Natural killer cell treated with Interleukin-12 subunit alpha and Interleukin-12 subunit beta and Interleukin-15 and Interleukin-18, amount 100 ng/mL, for 72 hours (primary cell): ENCODE measurements around the gene RAPSN. TPM values are rescaled to one million over a fixed set of nuclear protein-coding genes. Genes with fewer than 3 reads are reported as not detected.
A peak's percentile ranks its signal among the peaks of the same experiment; 100 is the strongest.

Experiments used
- ATAC-seq, 2 donors: fragments of 150-1000 bp; cut with Tn5 transposase in 1 of 2; sonication (Bioruptor Pico), chemical (Tn5 transposase) in 1 of 2; 2 replicates each; pipeline ENCODE4 v1.10.0; 2021
- DNase-seq: peaks from one replicate; pipeline ENCODE4 v3.0.0; 2022; ENCODE audit warnings: low spot score
- H3K27ac Mint-ChIP-seq, 2 donors: 1 replicate in 1 of 2; 2 replicates in 1 of 2; pipeline ENCODE4 v1.8.0; 2022; ENCODE audit warnings: mixed read lengths in 2 of 2, mild to moderate bottlenecking in 1 of 2, moderate library complexity in 1 of 2
- H3K27me3 Mint-ChIP-seq, 2 donors: 1 replicate in 1 of 2; 2 replicates in 1 of 2; pipeline ENCODE4 v1.8.0; 2022; ENCODE audit warnings: mixed read lengths in 2 of 2
- H3K36me3 Mint-ChIP-seq: one replicate; pipeline ENCODE4 v1.8.0; 2022; ENCODE audit warnings: mixed read lengths
- H3K4me1 Mint-ChIP-seq, 2 donors: 1 replicate in 1 of 2; 2 replicates in 1 of 2; pipeline ENCODE4 v1.8.0; 2022; ENCODE audit warnings: low read depth in 2 of 2, mixed read lengths in 2 of 2, mild to moderate bottlenecking in 1 of 2
- H3K4me3 Mint-ChIP-seq: one replicate; pipeline ENCODE4 v1.8.0; 2022; ENCODE audit warnings: mixed read lengths
- H3K9me3 Mint-ChIP-seq: 2 replicates; pipeline ENCODE4 v1.8.0; 2022; ENCODE audit warnings: mixed read lengths
- total RNA-seq, 2 donors: library from RNA; stranded (reverse); gene quantifications; one replicate each; pipeline ENCODE4 v1.2.3, GENCODE V29; 2022

RAPSN gene
- total RNA-seq, 2 donors from 2014 or later: 1.8 to 4.0 TPM

GRCh38 chr11:47413908-47414684 is 34.8 kb downstream of the RAPSN start:
- ATAC-seq (no peak), DNase-seq (no peak)
- Mint-ChIP-seq H3K27me3 (no peaks in the 10 kb centered on the region), H3K9me3 (no peaks in the 10 kb centered on the region), H3K4me3 (no peak overlapping the region), H3K4me1 (peaks cover 5 to 20% of the 10 kb centered on the region in 2 donors), H3K36me3 (no peaks in the 10 kb centered on the region), H3K27ac (peak overlapping the region in 1 of 2 donors; percentile 4)

- Mint-ChIP-seq H3K4me1 (peaks cover 5 to 25% of the 10 kb centered on the region in 2 donors), H3K27ac (peak overlapping the region in 1 of 2 donors; percentile 19), H3K9me3 (no peaks in the 10 kb centered on the region), H3K27me3 (no peaks in the 10 kb centered on the region), H3K4me3 (no peak overlapping the region), H3K36me3 (no peaks in the 10 kb centered on the region)
- ATAC-seq (no peak), DNase-seq (no peak)
Measured at GRCh38 chr11:47413351-47413750, 35.6 kb downstream of the RAPSN start.

- no peaks in the 10 kb centered on the region for H3K27me3 Mint-ChIP-seq
- H3K9me3 Mint-ChIP-seq: no peaks in the 10 kb centered on the region
- no peak for DNase-seq
- peaks cover 8 to 28% of the 10 kb centered on the region in 2 donors for H3K4me1 Mint-ChIP-seq
- ATAC-seq: no peak
- H3K4me3 Mint-ChIP-seq: no peak overlapping the region
- H3K27ac Mint-ChIP-seq: no peak overlapping the region
- H3K36me3 Mint-ChIP-seq: no peaks in the 10 kb centered on the region
Measured at GRCh38 chr11:47411884-47412746, 36.8 kb downstream of the RAPSN start.

- no peak overlapping the region for H3K27ac Mint-ChIP-seq
- no peaks in the 10 kb centered on the region for H3K36me3 Mint-ChIP-seq
- H3K9me3 Mint-ChIP-seq: no peaks in the 10 kb centered on the region
- H3K27me3 Mint-ChIP-seq: no peaks in the 10 kb centered on the region
- no peak overlapping the region for H3K4me3 Mint-ChIP-seq
- peaks cover 13 to 32% of the 10 kb centered on the region in 2 donors for H3K4me1 Mint-ChIP-seq
- DNase-seq: no peak
- ATAC-seq: no peak
Measured at GRCh38 chr11:47410370-47411264, 38.3 kb downstream of the RAPSN start.

GRCh38 chr11:47409440-47410369 is 39.2 kb downstream of the RAPSN start:
- Mint-ChIP-seq H3K27me3 (no peaks in the 10 kb centered on the region), H3K4me3 (peak overlapping the region; percentile 90), H3K27ac (peak overlapping the region; percentile 83 to 91), H3K4me1 (peaks cover 13 to 32% of the 10 kb centered on the region in 2 donors), H3K36me3 (no peaks in the 10 kb centered on the region), H3K9me3 (no peaks in the 10 kb centered on the region)
- DNase-seq (peak; percentile 57), ATAC-seq (no peak)

- DNase-seq (peak; percentile 59), ATAC-seq (no peak)
- H3K4me3 Mint-ChIP-seq: peak overlapping the region; percentile 90
- peak overlapping the region; percentile 83 to 91 for H3K27ac Mint-ChIP-seq
- no peaks in the 10 kb centered on the region for H3K36me3 Mint-ChIP-seq
- no peaks in the 10 kb centered on the region for H3K27me3 Mint-ChIP-seq
- no peaks in the 10 kb centered on the region for H3K9me3 Mint-ChIP-seq
- peaks cover 13 to 28% of the 10 kb centered on the region in 2 donors for H3K4me1 Mint-ChIP-seq
Measured at GRCh38 chr11:47408598-47409439, 40.1 kb downstream of the RAPSN start.

GRCh38 chr11:47407746-47408590 is 41.0 kb downstream of the RAPSN start, which contains the start of gene SLC39A13:
Gene SLC39A13, plus strand, starts transcription at chr11:47408590. Its CDS starts 1,505 bp downstream, at chr11:47410095.
- peak; percentile 93 for ATAC-seq
- Mint-ChIP-seq H3K36me3 (no peaks in the 10 kb centered on the region), H3K27ac (peak within 1 kb of the TSS; percentile 92 to 96), H3K27me3 (no peaks in the 10 kb centered on the region), H3K4me3 (peak within 1 kb of the TSS; percentile 90), H3K4me1 (peaks cover 13 to 24% of the 10 kb centered on the region in 2 donors), H3K9me3 (no peaks in the 10 kb centered on the region)
- peak; percentile 98 for DNase-seq

- no peaks in the 10 kb centered on the region for H3K9me3 Mint-ChIP-seq
- H3K27me3 Mint-ChIP-seq: no peaks in the 10 kb centered on the region
- no peak for ATAC-seq
- peak overlapping the region; percentile 92 to 96 for H3K27ac Mint-ChIP-seq
- peaks cover 13 to 24% of the 10 kb centered on the region in 2 donors for H3K4me1 Mint-ChIP-seq
- H3K36me3 Mint-ChIP-seq: no peaks in the 10 kb centered on the region
- H3K4me3 Mint-ChIP-seq: peak overlapping the region; percentile 88
- peak; percentile 60 for DNase-seq
Measured at GRCh38 chr11:47406896-47407745, 41.8 kb downstream of the RAPSN start.

- H3K9me3 Mint-ChIP-seq: no peaks in the 10 kb centered on the region
- no peak for ATAC-seq
- peaks cover 18 to 25% of the 10 kb centered on the region in 2 donors for H3K4me1 Mint-ChIP-seq
- H3K27me3 Mint-ChIP-seq: no peaks in the 10 kb centered on the region
- no peak overlapping the region for H3K4me3 Mint-ChIP-seq
- H3K36me3 Mint-ChIP-seq: no peaks in the 10 kb centered on the region
- H3K27ac Mint-ChIP-seq: peak overlapping the region in 1 of 2 donors; percentile 12
- DNase-seq: no peak
Measured at GRCh38 chr11:47403571-47403970, 45.4 kb downstream of the RAPSN start.

GRCh38 chr11:47403135-47403534 is 45.8 kb downstream of the RAPSN start:
- ATAC-seq: no peak
- Mint-ChIP-seq H3K27me3 (no peaks in the 10 kb centered on the region), H3K27ac (peak overlapping the region in 1 of 2 donors; percentile 12), H3K9me3 (no peaks in the 10 kb centered on the region), H3K4me1 (peaks cover 18 to 25% of the 10 kb centered on the region in 2 donors), H3K36me3 (no peaks in the 10 kb centered on the region), H3K4me3 (no peak overlapping the region)
- no peak for DNase-seq
